NCI-H2227 (cell line): ENCODE data around the gene CPXM1.
A peak's percentile ranks its signal among the peaks of the same experiment; 100 is the strongest.
"Not testable (repeated sequence)": the region's sequence is repeated elsewhere in the genome, so short reads cannot be mapped to it uniquely, and the experiment has no call there.

ENCODE experiments used
- DNase-seq: peaks from one replicate; lab custom pipeline; 2025; ENCODE audit not compliant: unreplicated experiment; lab: John Stamatoyannopoulos, UW

CPXM1 gene

DNA sequence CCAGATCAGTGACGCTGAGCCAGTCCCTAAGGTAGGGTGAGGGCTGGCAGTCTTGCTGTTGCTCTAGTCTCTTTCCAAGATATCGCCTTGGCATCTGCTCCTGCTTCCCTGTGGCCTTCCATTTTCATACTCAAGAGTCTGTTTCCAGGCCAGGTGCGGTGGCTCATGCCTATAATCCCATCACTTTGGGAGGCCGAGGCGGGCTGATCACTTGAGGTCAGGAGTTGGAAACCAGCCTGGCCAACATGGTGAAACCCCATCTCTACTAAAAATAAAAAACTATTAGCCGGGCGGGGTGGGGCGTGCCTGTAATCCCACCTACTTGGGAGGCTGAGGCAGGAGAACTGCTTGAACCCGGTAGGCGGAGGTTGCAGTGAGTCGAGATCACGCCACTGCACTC, 30.3 kb downstream of the CPXM1 start:
- not testable (repeated sequence) for DNase-seq

DNA sequence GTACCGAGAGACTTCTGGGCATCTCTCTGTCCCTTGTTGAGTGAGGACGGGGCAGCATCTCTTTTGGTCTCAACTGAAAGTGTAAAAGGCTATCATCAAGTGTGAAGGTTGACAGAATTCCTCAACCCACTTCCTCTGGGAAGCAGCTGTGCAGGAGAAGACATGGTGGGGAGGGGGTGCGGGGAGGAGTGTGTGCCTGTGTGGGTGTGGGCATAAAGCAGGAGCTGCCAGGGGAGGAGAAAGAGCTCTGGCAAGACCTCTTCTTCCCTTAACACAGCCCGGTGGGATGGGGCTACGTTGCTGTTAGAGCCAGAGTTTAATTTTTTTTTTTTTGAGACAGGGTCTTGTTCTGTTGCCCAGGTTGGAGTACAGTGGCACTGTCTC, 31.8 kb downstream of the CPXM1 start:
- no peak for DNase-seq

DNA sequence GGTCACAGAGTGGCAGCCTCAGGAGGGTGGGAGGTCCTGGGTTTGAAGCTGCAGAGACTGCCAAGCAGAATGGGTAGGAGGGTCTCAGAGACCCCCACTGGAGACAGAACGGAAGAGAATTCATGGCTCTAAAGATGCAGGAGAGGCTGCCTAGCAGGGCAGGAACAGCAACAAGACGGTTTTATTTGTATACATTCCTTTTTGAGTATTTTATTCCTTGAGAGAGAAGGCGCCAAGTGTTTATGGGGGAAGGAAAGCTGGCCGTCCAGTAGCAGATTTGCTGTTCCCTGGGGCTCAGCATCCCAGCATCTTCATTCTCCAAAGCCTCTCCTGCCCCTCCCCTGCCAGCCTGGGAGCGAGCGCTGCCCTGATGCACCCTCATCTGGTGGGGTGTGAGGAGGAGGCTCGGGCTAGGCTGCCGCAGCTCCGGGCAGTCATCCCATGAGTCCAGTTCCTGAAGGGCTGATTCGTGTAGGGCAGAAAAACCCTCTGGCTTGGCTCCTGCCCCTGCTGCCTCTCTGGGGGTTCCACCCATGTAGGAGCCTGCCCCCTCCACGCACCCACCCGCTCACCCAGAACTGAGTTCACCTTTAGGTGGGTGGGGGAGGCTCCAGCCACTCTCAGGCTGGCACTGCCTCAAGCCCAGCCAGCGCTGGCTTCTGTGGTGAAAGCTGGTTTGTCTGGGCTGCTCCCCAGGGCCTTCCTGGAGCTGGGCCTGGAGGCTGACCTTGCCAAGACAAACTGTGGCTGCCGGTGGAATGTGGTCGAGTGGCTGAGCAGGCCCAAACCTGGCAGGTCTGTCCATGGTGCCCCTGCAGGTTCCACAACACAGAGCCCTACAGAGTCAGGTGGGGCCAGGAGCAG, 32.4 kb downstream of the CPXM1 start:
- no peak for DNase-seq

GRCh38 chr20:2763186-2763585, 37.2 kb downstream of the CPXM1 start:
- no peak for DNase-seq

DNA sequence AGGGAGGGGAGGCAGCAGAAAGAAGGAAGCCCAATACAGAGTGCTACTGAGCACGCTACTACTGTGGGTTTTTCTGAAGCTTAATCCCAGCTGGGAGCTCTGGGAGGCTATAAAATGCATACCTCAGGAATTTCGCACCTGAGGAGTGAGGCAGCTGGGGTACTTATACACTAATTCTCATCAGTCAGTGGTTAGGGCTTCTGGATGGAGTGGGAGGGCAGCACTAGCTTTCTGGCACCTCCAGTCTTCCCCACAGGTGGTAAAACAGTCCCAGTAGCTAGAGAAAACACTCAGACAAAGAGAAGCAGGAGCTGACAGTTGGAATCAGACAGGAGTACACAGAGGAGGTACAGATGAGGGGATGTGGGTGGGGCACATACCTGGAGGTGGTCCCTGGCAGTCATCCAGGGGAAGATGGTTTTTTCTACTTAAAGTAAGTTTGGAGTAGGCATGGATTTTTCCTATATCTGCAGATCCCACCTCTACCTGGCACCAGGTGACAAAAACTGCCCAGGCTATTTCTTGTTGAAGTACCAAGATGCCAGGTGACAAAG, 37.8 kb downstream of the CPXM1 start:
- DNase-seq = no peak

- DNase-seq = no peak
Measured at GRCh38 chr20:2761885-2762284, 38.5 kb downstream of the CPXM1 start.

DNA sequence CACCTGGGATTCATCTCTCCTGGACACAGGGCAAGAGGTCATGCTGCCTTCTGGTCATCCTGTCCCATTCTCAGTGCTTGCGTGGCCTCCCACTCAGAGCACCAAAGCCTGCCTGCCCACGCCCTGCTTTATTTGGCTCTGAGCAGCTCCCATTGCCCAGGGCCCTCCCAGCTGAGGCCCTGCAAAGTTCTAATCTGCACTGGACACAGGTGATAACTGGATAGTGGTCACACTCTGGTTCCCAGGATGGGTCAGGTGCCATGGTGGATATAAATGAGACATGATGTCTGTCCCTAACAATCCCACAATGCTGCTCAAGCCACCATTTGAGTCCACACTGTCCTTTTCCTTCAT, 39.5 kb downstream of the CPXM1 start:
- DNase-seq = no peak

DNA sequence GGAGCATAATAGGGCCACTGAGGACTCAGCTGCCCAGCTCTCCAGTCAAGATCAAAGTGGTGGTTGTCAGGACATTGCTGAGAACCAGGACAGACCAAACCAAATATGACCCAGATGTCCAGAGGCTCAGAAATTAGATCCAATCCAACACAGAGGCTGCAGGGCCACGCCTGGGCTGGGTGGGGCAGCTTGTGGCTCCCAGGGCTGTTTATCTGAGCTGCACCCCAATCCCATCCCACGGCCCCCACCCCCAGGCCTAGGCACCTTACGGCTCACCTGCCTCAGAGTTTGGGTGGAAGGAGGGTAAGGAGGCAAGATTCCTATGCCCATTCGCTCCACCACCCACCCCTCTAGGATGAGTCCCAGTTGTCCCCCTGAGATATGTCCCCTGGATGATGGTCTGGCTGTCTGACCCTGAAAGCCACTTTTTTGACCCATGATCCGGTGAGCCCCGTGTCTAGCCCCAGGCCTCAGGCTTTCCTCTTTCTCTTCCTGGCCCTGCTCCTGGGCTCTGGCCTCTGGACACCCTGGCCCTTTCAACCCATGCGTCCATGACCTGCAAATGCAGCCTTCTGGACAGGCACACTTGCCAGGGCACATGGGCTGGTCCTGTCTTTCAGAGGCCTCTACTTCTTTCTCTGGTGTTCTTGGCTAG, 40.0 kb downstream of the CPXM1 start:
- DNase-seq = no peak

DNA sequence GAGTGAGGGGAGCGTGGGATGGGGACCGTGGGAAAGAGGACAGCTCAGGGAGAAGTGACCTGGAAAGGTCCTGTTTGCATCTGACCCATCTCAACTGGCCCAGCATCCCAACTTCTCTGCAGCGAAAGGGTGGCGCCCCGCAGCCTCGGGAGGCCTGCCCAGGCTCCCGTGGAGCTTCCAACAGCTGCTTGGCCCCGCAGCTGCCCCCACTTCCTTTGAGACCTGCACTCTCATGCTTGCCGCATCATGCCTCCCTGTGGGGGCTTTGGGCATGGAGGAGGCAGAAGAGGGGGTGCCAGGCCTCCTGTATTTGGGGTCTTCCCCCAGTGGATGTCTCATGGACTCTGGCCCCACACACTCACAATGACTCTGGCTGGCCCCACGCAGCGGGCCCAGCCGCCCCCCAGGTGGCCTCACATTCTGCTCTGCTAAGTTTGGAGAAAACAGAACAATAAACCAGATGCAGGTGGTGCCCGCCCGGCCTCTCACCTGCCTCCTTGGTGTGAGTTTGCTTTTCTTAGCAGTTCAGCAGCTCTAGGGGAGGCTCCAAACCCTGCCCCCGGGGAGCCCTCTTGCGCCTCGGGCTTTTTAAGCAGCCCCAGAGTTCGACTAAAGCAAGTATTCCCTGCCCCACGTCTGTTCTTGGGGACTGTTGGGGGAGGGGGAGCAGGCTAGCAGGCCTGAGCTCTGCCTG, 40.7 kb downstream of the CPXM1 start:
- DNase-seq = no peak

DNA sequence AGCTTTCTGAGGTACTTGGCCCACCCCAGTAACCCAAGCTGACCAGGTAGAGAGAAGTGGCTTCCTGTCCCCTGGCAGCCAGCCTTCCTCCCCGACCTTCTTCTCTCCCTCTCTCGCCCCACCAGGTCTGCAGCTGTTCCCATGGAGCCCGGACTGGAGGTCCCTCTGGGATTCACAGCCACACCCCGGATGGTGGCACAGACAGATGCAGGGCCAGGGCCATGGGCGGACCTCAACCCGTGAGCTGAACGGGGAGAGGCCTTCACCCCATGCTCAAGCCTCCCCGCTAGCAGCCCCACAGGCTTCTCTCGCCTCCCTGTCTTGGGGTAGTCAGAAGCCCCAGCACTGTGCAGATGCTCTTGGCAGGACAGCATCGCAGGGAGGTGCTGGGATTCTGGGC, 41.3 kb downstream of the CPXM1 start:
- no peak for DNase-seq

GRCh38 chr20:2757969-2758368, 42.5 kb downstream of the CPXM1 start:
- DNase-seq = no peak

DNA sequence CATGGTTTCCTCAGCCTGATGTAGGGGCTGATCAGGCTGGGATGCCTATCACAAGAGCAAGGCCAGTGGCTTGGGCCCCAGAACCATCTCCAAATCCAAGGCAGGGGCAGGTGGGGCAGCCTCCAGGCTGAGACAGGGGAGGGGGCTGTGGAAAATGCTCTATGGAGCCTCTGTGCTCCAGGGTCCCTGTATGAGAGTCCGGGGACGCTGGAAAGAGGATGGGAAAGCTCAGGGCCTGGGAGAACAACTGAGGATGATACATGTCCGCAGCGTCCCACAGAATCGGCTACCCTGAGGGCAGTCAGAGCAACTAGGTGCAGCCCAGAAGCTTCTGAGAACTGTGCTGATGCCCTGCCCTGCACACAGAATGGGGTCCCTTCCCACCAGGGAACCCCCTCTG, 43.4 kb downstream of the CPXM1 start:
- DNase-seq = no peak

DNA sequence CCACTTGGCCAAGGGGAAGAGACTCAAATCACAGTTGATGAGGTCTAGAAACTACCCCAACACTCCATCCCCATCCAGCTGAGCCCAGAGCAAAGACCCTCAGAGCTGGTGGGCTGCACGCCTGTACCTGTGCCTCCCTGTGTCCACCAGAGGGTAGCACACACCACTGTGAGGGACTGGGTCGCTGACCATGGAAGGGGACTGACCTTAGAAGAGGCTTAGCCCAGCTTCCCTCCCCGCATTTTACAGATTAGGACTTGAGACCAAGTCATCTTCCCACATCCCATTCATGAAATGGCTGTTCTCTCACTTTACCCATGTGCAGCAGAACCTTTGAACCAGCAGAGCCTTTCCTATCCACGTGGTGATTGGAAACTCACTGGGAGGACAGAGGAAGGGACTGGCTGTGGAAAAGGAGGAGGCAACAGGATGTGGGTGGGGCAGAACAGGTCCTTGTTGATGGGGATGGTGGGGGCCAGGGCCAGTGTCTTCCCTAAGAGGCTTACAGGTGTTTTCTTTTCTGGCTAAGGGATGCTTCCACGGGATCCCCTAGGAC, 44.3 kb downstream of the CPXM1 start:
- DNase-seq = peak; percentile 27

DNA sequence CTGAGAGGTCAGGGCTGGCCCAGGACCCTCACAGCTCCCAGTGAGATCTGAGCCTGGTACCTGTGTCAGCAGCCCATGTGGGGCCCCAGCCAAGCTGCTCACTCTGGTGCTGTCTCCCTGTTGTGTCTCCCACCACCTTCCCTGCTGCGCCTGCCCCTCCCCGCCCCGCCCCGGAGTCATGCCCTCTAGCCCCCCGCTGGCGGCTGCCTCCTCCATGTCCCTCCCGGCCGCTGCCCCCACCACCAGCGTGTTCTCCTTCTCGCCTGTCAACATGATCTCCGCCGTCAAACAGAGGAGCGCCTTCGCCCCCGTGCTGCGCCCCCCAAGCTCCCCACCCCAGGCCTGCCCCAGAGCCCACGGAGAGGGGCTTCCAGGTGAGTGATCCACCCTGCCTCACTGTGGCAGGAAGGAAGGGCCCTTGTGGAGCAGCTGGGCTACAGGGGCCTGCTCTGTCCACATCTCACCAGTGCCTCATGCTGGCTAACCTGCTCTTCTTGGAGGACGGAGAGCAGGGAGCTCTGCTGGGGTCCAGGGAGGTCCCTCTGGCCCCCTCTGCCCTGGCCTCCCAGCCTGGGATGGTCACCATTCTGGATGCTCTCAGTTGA, 44.9 kb downstream of the CPXM1 start:
- DNase-seq = no peak

GRCh38 chr20:2754424-2754823, 46.0 kb downstream of the CPXM1 start:
- peak; percentile 13 for DNase-seq

GRCh38 chr20:2753461-2754040, 46.9 kb downstream of the CPXM1 start:
- no peak for DNase-seq

- DNase-seq = no peak
Measured at GRCh38 chr20:2752567-2753460, 47.6 kb downstream of the CPXM1 start.

GRCh38 chr20:2751878-2752566, 48.4 kb downstream of the CPXM1 start:
- DNase-seq = no peak

GRCh38 chr20:2751347-2751877, 49.0 kb downstream of the CPXM1 start:
- no peak for DNase-seq
